ENCODE measurements around the gene OSBPL6. TPM values are rescaled to one million over a fixed set of nuclear protein-coding genes. Genes with fewer than 3 reads are reported as not detected.
"Not testable (repeated sequence)": the region's sequence is repeated elsewhere in the genome, so short reads cannot be mapped to it uniquely, and the experiment has no call there.

Gene OSBPL6
- total and polyA plus RNA-seq, 2 of the 13 experiments (the other 11 are each of a cell fraction or from before 2014, with no cell fraction given): 0.03 to 0.11 TPM

- no peak for TF ChIP-seq ZNF292 (CRISPR knock-in tag; IDR thresholded peaks at IDR 0.05; ENCODE audit: borderline replicate concordance, low read depth)
Measured at GRCh38 chr2:178412047-178412446, 217.7 kb downstream of the OSBPL6 start (continued).

- H3K4me2 ChIP-seq (ENCODE audit: low read depth, low read length); H3K9ac ChIP-seq (ENCODE audit: insufficient read depth, low read depth, low read length); H3K27ac ChIP-seq (ENCODE audit: extremely low read length, insufficient read depth, low read length); FAIRE-seq; ATAC-seq; DNase-seq (ENCODE audit: low spot score); H3K79me2 ChIP-seq (ENCODE audit: insufficient read depth, low read length); BruUV-seq (replicated peaks); H3K9me3 ChIP-seq (ENCODE audit: low read length); H3K27me3 ChIP-seq (ENCODE audit: control insufficient read depth in 1 of 2, insufficient read depth in 2 of 2, low read length in 2 of 2); H3K36me3 ChIP-seq (replicated peaks in 1 of 2; ENCODE audit: control insufficient read depth in 1 of 2, insufficient read depth in 2 of 2, low read length in 2 of 2); H4K20me1 ChIP-seq (ENCODE audit: insufficient read depth, low read length); H2AFZ ChIP-seq (ENCODE audit: low read length); CTCF ChIA-PET (ENCODE audit: low intra/inter-chr PET ratio, low total read pairs); H3K4me3 ChIP-seq (replicated peaks in 1 of 3; ENCODE audit: insufficient read depth in 1 of 3, low read depth in 2 of 3, low read length in 3 of 3): not testable (repeated sequence)
- WGBS (ENCODE audit: low lambda C conversion rate): 96% methylated on average over 8 of the region's 8 CpGs
- intact Hi-C loops (cut with micrococcal nuclease; ENCODE audit: unreplicated experiment): loop anchor here (5.0 kb wide), 1 partner anchor 430 kb away; no protein-coding TSS in a partner anchor
- in situ Hi-C loops (cut with HindIII; ENCODE audit: extremely low pct_ligation_motif_present, low pct_unique_long_range_greater_than_20kb): loop anchor here (10.0 kb wide), 2 partner anchors 108 to 298 kb away; partner anchors contain the start of gene RBM45
- peaks cover 16% of the 10 kb centered on the region; the same call in 1 of the 2 replicates for H3K4me1 ChIP-seq (ENCODE audit: insufficient read depth, low read length)
- POLR2A ChIA-PET: interaction anchor here (3.3 to 3.8 kb wide), 2 partner anchors 16 to 38 kb away, joined by 36 to 47 read pairs; partner anchors contain the start of genes PJVK and PRKRA
Measured at GRCh38 chr2:178412453-178412852, 218.1 kb downstream of the OSBPL6 start.

- in situ Hi-C loops (cut with HindIII; ENCODE audit: extremely low pct_ligation_motif_present, low pct_unique_long_range_greater_than_20kb) (loop anchor here (10.0 kb wide), 2 partner anchors 109 to 299 kb away; partner anchors contain the start of gene RBM45), intact Hi-C loops (cut with micrococcal nuclease; ENCODE audit: unreplicated experiment) (loop anchor here (1.0 to 5.0 kb wide), 6 partner anchors 16 to 431 kb away; partner anchors contain the start of genes PJVK, PRKRA and RBM45)
- peak overlapping the region; percentile 92 for H3K4me2 ChIP-seq (ENCODE audit: low read depth, low read length)
- peak; percentile 30 for DNase-seq (ENCODE audit: low spot score)
- H2AFZ ChIP-seq (ENCODE audit: low read length): peak overlapping the region; percentile 57
- FAIRE-seq: no peak
- WGBS (ENCODE audit: low lambda C conversion rate): 2% methylated on average over 30 of the region's 45 CpGs
- peak overlapping the region; percentile 41 for H3K9ac ChIP-seq (ENCODE audit: insufficient read depth, low read depth, low read length)
- no peaks in the 10 kb centered on the region for H3K9me3 ChIP-seq (ENCODE audit: low read length)
- no peaks in the 10 kb centered on the region for H4K20me1 ChIP-seq (ENCODE audit: insufficient read depth, low read length)
- ChIA-PET CTCF (ENCODE audit: low intra/inter-chr PET ratio, low total read pairs) (interaction anchor here (1.3 to 2.7 kb wide), 4 partner anchors 16 to 304 kb away, joined by 5 to 24 read pairs (median 8); no protein-coding TSS in a partner anchor), POLR2A (interaction anchor here (1.3 to 3.8 kb wide), 6 partner anchors 9 to 301 kb away, joined by 3 to 47 read pairs (median 10); partner anchors contain the start of genes PJVK, PLEKHA3, PRKRA and RBM45)
- peak overlapping the region; percentile 60 to 75 (median 65) for H3K4me3 ChIP-seq (replicated peaks in 1 of 3; ENCODE audit: insufficient read depth in 1 of 3, low read depth in 2 of 3, low read length in 3 of 3)
- no peak overlapping the region for H3K27ac ChIP-seq (ENCODE audit: extremely low read length, insufficient read depth, low read length)
- no TSS peak for BruUV-seq (replicated peaks)
- peak; percentile 85 for ATAC-seq
- no peaks in the 10 kb centered on the region for H3K79me2 ChIP-seq (ENCODE audit: insufficient read depth, low read length)
- peaks cover 0 to 9% of the 10 kb centered on the region in 2 experiments; a peak in 1 of 5 replicates for H3K27me3 ChIP-seq (ENCODE audit: control insufficient read depth in 1 of 2, insufficient read depth in 2 of 2, low read length in 2 of 2)
- H3K36me3 ChIP-seq (replicated peaks in 1 of 2; ENCODE audit: control insufficient read depth in 1 of 2, insufficient read depth in 2 of 2, low read length in 2 of 2): no peaks in the 10 kb centered on the region
- peaks cover 16% of the 10 kb centered on the region; the same call in 1 of the 2 replicates for H3K4me1 ChIP-seq (ENCODE audit: insufficient read depth, low read length)
- TF ChIP-seq ZBTB7B (CRISPR knock-in tag; IDR thresholded peaks at IDR 0.05) (peak; percentile 48; the same call in 1 of the 2 replicates), HNRNPL (IDR thresholded peaks at IDR 0.05; ENCODE audit: low read depth, low read length) (0 out of 2 replicates have a peak, but pooled peaks have one; percentile 36), ZNF414 (CRISPR knock-in tag; IDR thresholded peaks at IDR 0.05) (0 out of 2 replicates have a peak, but pooled peaks have one; percentile 23), TEAD3 (CRISPR knock-in tag; optimal IDR thresholded peaks at IDR 0.05; ENCODE audit: borderline replicate concordance) (no peak), KLF16 (CRISPR knock-in tag; IDR thresholded peaks at IDR 0.05) (peak in 1 of 2 experiments; percentile 24; a peak in 1 of 4 replicates), ZNF543 (CRISPR knock-in tag; IDR thresholded peaks at IDR 0.05) (peak; percentile 56; the same call in 1 of the 2 replicates), ZNF280B (CRISPR knock-in tag; IDR thresholded peaks at IDR 0.05; ENCODE audit: borderline replicate concordance) (0 out of 2 replicates have a peak, but pooled peaks have one; percentile 60), ZMAT5 (CRISPR knock-in tag; IDR thresholded peaks at IDR 0.05; ENCODE audit: borderline replicate concordance, low read depth) (no peak), SNAI1 (CRISPR knock-in tag; IDR thresholded peaks at IDR 0.05; ENCODE audit: borderline replicate concordance) (peak; percentile 75; the same call in 1 of the 2 replicates)
Measured at GRCh38 chr2:178413472-178414265, 219.4 kb downstream of the OSBPL6 start.
